ENCODE measurements around the gene SPDYC. TPM values are rescaled to one million over a fixed set of nuclear protein-coding genes. Genes with fewer than 3 reads are reported as not detected.

Gene SPDYC
- total and polyA plus RNA-seq, 2 of the 13 experiments (the other 11 are each of a cell fraction or from before 2014, with no cell fraction given): 0.15 to 0.33 TPM

DNA sequence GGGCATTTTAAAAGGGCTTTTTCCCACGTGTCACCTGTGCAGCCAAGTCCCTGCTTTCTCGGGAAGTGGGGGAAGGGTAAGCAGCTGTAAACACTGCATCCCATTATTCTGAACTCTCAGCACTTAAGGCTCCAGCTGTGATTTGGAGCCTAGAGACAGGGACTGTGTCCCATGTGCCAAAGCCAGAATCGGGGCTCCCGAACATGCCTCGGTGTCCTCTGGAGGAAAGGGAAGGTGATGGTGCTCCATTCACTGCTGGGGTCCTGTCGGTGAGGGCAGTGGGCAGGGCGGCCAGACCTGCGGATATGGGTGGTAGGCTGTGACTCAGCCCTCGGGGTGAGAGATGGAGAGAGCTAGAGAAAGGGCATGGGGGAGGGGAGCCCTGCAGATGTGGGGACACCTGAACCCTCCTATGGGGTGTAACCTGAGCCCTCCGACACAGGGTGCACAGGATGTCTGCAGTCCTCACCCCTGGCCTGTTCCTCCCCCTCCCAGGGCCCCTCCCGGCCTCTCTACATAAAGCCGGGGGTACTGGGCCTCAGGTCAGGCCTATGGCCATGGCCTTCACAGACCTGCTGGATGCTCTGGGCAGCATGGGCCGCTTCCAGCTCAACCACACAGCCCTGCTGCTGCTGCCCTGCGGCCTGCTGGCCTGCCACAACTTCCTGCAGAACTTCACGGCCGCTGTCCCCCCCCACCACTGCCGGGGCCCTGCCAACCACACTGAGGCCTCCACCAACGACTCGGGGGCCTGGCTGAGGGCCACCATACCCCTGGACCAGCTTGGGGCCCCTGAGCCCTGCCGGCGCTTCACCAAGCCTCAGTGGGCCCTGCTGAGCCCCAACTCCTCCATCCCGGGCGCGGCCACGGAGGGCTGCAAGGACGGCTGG, 43.5 kb downstream of the SPDYC start:
- Histone ChIP-seq H2AFZ (ENCODE audit: low read length) (no peak overlapping the region), H3K27me3 (ENCODE audit: control insufficient read depth in 1 of 2, insufficient read depth in 2 of 2, low read length in 2 of 2) (no peaks in the 10 kb centered on the region), H3K36me3 (replicated peaks in 1 of 2; ENCODE audit: control insufficient read depth in 1 of 2, insufficient read depth in 2 of 2, low read length in 2 of 2) (peaks cover 9 to 21% of the 10 kb centered on the region in 2 experiments; a peak in 4 of 5 replicates), H4K20me1 (ENCODE audit: insufficient read depth, low read length) (no peaks in the 10 kb centered on the region), H3K4me3 (replicated peaks in 1 of 3; ENCODE audit: insufficient read depth in 1 of 3, low read depth in 2 of 3, low read length in 3 of 3) (no peak overlapping the region), H3K9ac (ENCODE audit: insufficient read depth, low read depth, low read length) (no peak overlapping the region), H3K4me1 (ENCODE audit: insufficient read depth, low read length) (no peaks in the 10 kb centered on the region), H3K9me3 (ENCODE audit: low read length) (no peaks in the 10 kb centered on the region), H3K79me2 (ENCODE audit: insufficient read depth, low read length) (no peaks in the 10 kb centered on the region), H3K27ac (ENCODE audit: extremely low read length, insufficient read depth, low read length) (no peak overlapping the region), H3K4me2 (ENCODE audit: low read depth, low read length) (no peak overlapping the region)
- ChIA-PET CTCF (ENCODE audit: low intra/inter-chr PET ratio, low total read pairs) (no interaction called here), POLR2A (interaction anchor here (1.2 kb wide), 1 partner anchor 284 kb away, joined by 3 read pairs; no protein-coding TSS in a partner anchor)
- in situ Hi-C loops (cut with HindIII; ENCODE audit: extremely low pct_ligation_motif_present, low pct_unique_long_range_greater_than_20kb): no loop called here
- BruUV-seq (replicated peaks): no TSS peak
- WGBS (ENCODE audit: low lambda C conversion rate): 74% methylated on average over 13 of the region's 26 CpGs
- intact Hi-C loops (cut with micrococcal nuclease; ENCODE audit: unreplicated experiment): no loop called here
- peak; percentile 20 for ATAC-seq
- FAIRE-seq: no peak
- no peak for DNase-seq (ENCODE audit: low spot score)
- TF ChIP-seq AGO1 (IDR thresholded peaks at IDR 0.05; ENCODE audit: low read depth, low read length, poor library complexity, severe bottlenecking) (peak; percentile 91), ZXDC (CRISPR knock-in tag; IDR thresholded peaks at IDR 0.05) (no peak), ZSCAN5A (CRISPR knock-in tag; IDR thresholded peaks at IDR 0.05; ENCODE audit: borderline replicate concordance) (no peak), ZNF720 (CRISPR knock-in tag; IDR thresholded peaks at IDR 0.05) (no peak), AGO2 (optimal IDR thresholded peaks at IDR 0.05; ENCODE audit: low read depth, low read length) (peak; percentile 89), ZNF333 (CRISPR knock-in tag; IDR thresholded peaks at IDR 0.05; ENCODE audit: borderline replicate concordance) (no peak), TAF15 (IDR thresholded peaks at IDR 0.05; ENCODE audit: low read depth, low read length, poor library complexity, severe bottlenecking) (no peak)
- TF ChIP-seq, protein P1, sequence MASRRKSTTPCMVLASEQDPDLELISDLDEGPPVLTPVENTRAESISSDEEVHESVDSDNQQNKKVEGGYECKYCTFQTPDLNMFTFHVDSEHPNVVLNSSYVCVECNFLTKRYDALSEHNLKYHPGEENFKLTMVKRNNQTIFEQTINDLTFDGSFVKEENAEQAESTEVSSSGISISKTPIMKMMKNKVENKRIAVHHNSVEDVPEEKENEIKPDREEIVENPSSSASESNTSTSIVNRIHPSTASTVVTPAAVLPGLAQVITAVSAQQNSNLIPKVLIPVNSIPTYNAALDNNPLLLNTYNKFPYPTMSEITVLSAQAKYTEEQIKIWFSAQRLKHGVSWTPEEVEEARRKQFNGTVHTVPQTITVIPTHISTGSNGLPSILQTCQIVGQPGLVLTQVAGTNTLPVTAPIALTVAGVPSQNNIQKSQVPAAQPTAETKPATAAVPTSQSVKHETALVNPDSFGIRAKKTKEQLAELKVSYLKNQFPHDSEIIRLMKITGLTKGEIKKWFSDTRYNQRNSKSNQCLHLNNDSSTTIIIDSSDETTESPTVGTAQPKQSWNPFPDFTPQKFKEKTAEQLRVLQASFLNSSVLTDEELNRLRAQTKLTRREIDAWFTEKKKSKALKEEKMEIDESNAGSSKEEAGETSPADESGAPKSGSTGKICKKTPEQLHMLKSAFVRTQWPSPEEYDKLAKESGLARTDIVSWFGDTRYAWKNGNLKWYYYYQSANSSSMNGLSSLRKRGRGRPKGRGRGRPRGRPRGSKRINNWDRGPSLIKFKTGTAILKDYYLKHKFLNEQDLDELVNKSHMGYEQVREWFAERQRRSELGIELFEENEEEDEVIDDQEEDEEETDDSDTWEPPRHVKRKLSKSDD (CRISPR knock-in tag; IDR thresholded peaks at IDR 0.05; ENCODE audit: low read depth): no peak
- TF ChIP-seq, protein P2, sequence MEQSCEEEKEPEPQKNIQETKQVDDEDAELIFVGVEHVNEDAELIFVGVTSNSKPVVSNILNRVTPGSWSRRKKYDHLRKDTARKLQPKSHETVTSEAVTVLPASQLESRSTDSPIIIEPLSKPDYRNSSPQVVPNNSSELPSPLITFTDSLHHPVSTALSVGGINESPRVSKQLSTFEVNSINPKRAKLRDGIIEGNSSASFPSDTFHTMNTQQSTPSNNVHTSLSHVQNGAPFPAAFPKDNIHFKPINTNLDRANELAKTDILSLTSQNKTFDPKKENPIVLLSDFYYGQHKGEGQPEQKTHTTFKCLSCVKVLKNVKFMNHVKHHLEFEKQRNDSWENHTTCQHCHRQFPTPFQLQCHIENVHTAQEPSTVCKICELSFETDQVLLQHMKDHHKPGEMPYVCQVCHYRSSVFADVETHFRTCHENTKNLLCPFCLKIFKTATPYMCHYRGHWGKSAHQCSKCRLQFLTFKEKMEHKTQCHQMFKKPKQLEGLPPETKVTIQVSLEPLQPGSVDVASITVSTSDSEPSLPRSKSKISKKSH (CRISPR knock-in tag; IDR thresholded peaks at IDR 0.05; ENCODE audit: borderline replicate concordance): no peak

All from HepG2 (cell line).